Naive thymus-derived CD8-positive, alpha-beta T cell (primary cell): ENCODE results near the gene OS9. TPM values are rescaled to one million over a fixed set of nuclear protein-coding genes. Genes with fewer than 3 reads are reported as not detected.
"Not testable (repeated sequence)": the region's sequence is repeated elsewhere in the genome, so short reads cannot be mapped to it uniquely, and the experiment has no call there.

Source experiments
- ATAC-seq, 2 donors: fragments of 150-1000 bp; cut with Tn5 transposase in 1 of 2; sonication (Bioruptor Pico), chemical (Tn5 transposase) in 1 of 2; 1 replicate in 1 of 2; 2 replicates in 1 of 2; pipeline ENCODE4 v1.10.0; 2021; ENCODE audit warnings: mild to moderate bottlenecking in 2 of 2, moderate library complexity in 2 of 2
- POLR2A ChIA-PET: fragments of 350-600 bp; sonication (Branson Sonifier 250); formaldehyde crosslinking; loops from one replicate; lab custom pipeline; 2021; ENCODE audit warnings: antibody characterized with exemption; lab: Charles Lee
- DNase-seq, 10 donors: peaks; one replicate each; pipeline versions ENCODE4 v3.0.0 to v3.0.0-alpha.2; 2020 to 2022
- H3K27ac Mint-ChIP-seq, 10 donors: one replicate each; pipeline ENCODE4 v1.8.0; 2020 to 2022; ENCODE audit warnings: mild to moderate bottlenecking in 10 of 10, mixed read lengths in 10 of 10, moderate library complexity in 4 of 10, inconsistent platforms in 1 of 10
- H3K27me3 Mint-ChIP-seq, 5 donors: one replicate each; pipeline ENCODE4 v1.8.0; 2021 to 2022; ENCODE audit warnings: mixed read lengths in 5 of 5
- H3K36me3 Mint-ChIP-seq, 3 donors: one replicate each; pipeline ENCODE4 v1.8.0; 2020 to 2022; ENCODE audit warnings: mixed read lengths in 3 of 3, mild to moderate bottlenecking in 2 of 3, inconsistent platforms in 1 of 3
- H3K4me1 Mint-ChIP-seq, 4 donors: one replicate each; pipeline ENCODE4 v1.8.0; 2021 to 2022; ENCODE audit warnings: mixed read lengths in 4 of 4
- H3K4me3 Mint-ChIP-seq, 10 donors: one replicate each; pipeline ENCODE4 v1.8.0; 2020 to 2022; ENCODE audit warnings: mild to moderate bottlenecking in 10 of 10, mixed read lengths in 10 of 10, moderate library complexity in 6 of 10, inconsistent platforms in 1 of 10
- H3K9me3 Mint-ChIP-seq, 9 donors: one replicate each; pipeline ENCODE4 v1.8.0; 2020 to 2022; ENCODE audit warnings: mixed read lengths in 9 of 9, mild to moderate bottlenecking in 3 of 9, inconsistent platforms in 1 of 9, moderate library complexity in 1 of 9
- polyA plus RNA-seq, 3 donors: library from polyadenylated mRNA; unstranded; fragments of 300-500 nt; fragmentation: Illumina TruSeq; gene quantifications; one replicate each; pipeline ENCODE4 v1.2.3, GENCODE V29; 2021
- total RNA-seq, 8 experiments: library from RNA in 2 of 8; stranded (reverse) in 2 of 8; gene quantifications; one replicate each; pipeline ENCODE4 v1.2.3 and lab custom pipeline; 2021 to 2026

OS9 gene
- total and polyA plus RNA-seq, 5 experiments from 2014 or later: 53.6 to 166 (median 56.3) TPM

- DNase-seq (no peak), ATAC-seq (no peak)
- H3K9me3 Mint-ChIP-seq: no peaks in the 10 kb centered on the region
- POLR2A ChIA-PET: interaction anchor here (0.9 to 1.7 kb wide), 3 partner anchors 10 to 25 kb away, joined by 3 to 5 read pairs (median 3); no protein-coding TSS in a partner anchor
- H3K4me1 Mint-ChIP-seq: peaks cover 19 to 40% (median 30%) of the 10 kb centered on the region in 4 donors
- H3K27me3 Mint-ChIP-seq: no peaks in the 10 kb centered on the region
- no peak overlapping the region for H3K4me3 Mint-ChIP-seq
- H3K27ac Mint-ChIP-seq: peak overlapping the region in 4 of 10 donors; percentile 20 to 90 (median 33)
- peaks cover 6 to 62% (median 14%) of the 10 kb centered on the region in 3 donors for H3K36me3 Mint-ChIP-seq
These were observed 26.1 kb downstream of the OS9 start for GRCh38 chr12:57719777-57720605.

- peaks cover 6 to 62% (median 14%) of the 10 kb centered on the region in 3 donors for H3K36me3 Mint-ChIP-seq
- no peaks in the 10 kb centered on the region for H3K9me3 Mint-ChIP-seq
- ATAC-seq (no peak), DNase-seq (no peak)
- H3K27me3 Mint-ChIP-seq: no peaks in the 10 kb centered on the region
- H3K4me1 Mint-ChIP-seq: peaks cover 16 to 46% (median 33%) of the 10 kb centered on the region in 4 donors
- H3K27ac Mint-ChIP-seq: peak overlapping the region in 5 of 10 donors; percentile 10 to 71 (median 28)
- H3K4me3 Mint-ChIP-seq: no peak overlapping the region
- POLR2A ChIA-PET: interaction anchor here (0.9 to 2.3 kb wide), 5 partner anchors 11 to 31 kb away, joined by 3 to 11 read pairs (median 4); partner anchors contain the start of gene CDK4
These were observed 27.0 kb downstream of the OS9 start for GRCh38 chr12:57720606-57721595.

GRCh38 chr12:57721846-57722608 is 28.1 kb downstream of the OS9 start:
- POLR2A ChIA-PET: interaction anchor here (0.6 to 2.3 kb wide), 9 partner anchors 8 to 1071 kb away, joined by 3 to 11 read pairs (median 4); partner anchors contain the start of genes AGAP2, CDK4 and TSPAN31
- Mint-ChIP-seq H3K4me1 (peaks cover 16 to 50% (median 34%) of the 10 kb centered on the region in 4 donors), H3K36me3 (peaks cover 6 to 59% (median 16%) of the 10 kb centered on the region in 3 donors), H3K4me3 (peak overlapping the region in 1 of 10 donors; percentile 37), H3K27ac (peak overlapping the region in 8 of 10 donors; percentile 48 to 87 (median 75))
- not testable (repeated sequence) for H3K27me3 Mint-ChIP-seq, ATAC-seq, H3K9me3 Mint-ChIP-seq, DNase-seq

- Mint-ChIP-seq H3K4me1 (peaks cover 16 to 50% (median 35%) of the 10 kb centered on the region in 4 donors), H3K36me3 (peaks cover 6 to 58% (median 18%) of the 10 kb centered on the region in 3 donors), H3K27ac (peak overlapping the region in 9 of 10 donors; percentile 19 to 87 (median 62)), H3K4me3 (no peak overlapping the region), H3K9me3 (no peaks in the 10 kb centered on the region), H3K27me3 (no peaks in the 10 kb centered on the region)
- POLR2A ChIA-PET: interaction anchor here (1.0 to 2.3 kb wide), 7 partner anchors 9 to 29 kb away, joined by 3 to 11 read pairs (median 3); partner anchors contain the start of genes AGAP2, CDK4 and TSPAN31
- ATAC-seq: peak in 1 of 2 donors; percentile 21
- no peak for DNase-seq
These were observed 29.0 kb downstream of the OS9 start for GRCh38 chr12:57722716-57723629.

- H3K36me3 Mint-ChIP-seq: peaks cover 6 to 58% (median 15%) of the 10 kb centered on the region in 3 donors
- peaks cover 16 to 50% (median 39%) of the 10 kb centered on the region in 4 donors for H3K4me1 Mint-ChIP-seq
- POLR2A ChIA-PET: interaction anchor here (1.0 to 2.3 kb wide), 7 partner anchors 13 to 28 kb away, joined by 3 to 16 read pairs (median 4); partner anchors contain the start of genes CDK4 and TSPAN31
- ATAC-seq (no peak), DNase-seq (no peak)
- peak overlapping the region; percentile 38 to 91 (median 67) for H3K27ac Mint-ChIP-seq
- H3K4me3 Mint-ChIP-seq: no peak overlapping the region
- H3K27me3 Mint-ChIP-seq: no peaks in the 10 kb centered on the region
- H3K9me3 Mint-ChIP-seq: no peaks in the 10 kb centered on the region
These were observed 29.7 kb downstream of the OS9 start for GRCh38 chr12:57723630-57723962.

- peak overlapping the region; percentile 11 to 91 (median 72) for H3K27ac Mint-ChIP-seq
- POLR2A ChIA-PET: interaction anchor here (0.7 to 1.7 kb wide), 8 partner anchors 12 to 114 kb away, joined by 3 to 16 read pairs (median 4); partner anchors contain the start of genes AGAP2, CDK4 and TSPAN31
- ATAC-seq (peak; percentile 13 to 27), DNase-seq (no peak)
- peaks cover 4 to 57% (median 11%) of the 10 kb centered on the region in 3 donors for H3K36me3 Mint-ChIP-seq
- peaks cover 16 to 49% (median 37%) of the 10 kb centered on the region in 4 donors for H3K4me1 Mint-ChIP-seq
- no peak overlapping the region for H3K4me3 Mint-ChIP-seq
- no peaks in the 10 kb centered on the region for H3K27me3 Mint-ChIP-seq
- no peaks in the 10 kb centered on the region for H3K9me3 Mint-ChIP-seq
These were observed 30.3 kb downstream of the OS9 start for GRCh38 chr12:57724003-57724935.

- Mint-ChIP-seq H3K4me1 (peaks cover 16 to 44% (median 33%) of the 10 kb centered on the region in 4 donors), H3K27ac (peak overlapping the region in 9 of 10 donors; percentile 11 to 91 (median 67)), H3K27me3 (no peaks in the 10 kb centered on the region), H3K9me3 (no peaks in the 10 kb centered on the region), H3K4me3 (peak overlapping the region in 1 of 10 donors; percentile 20), H3K36me3 (peaks cover 0 to 56% (median 6%) of the 10 kb centered on the region in 3 donors)
- no peak for ATAC-seq
- POLR2A ChIA-PET: interaction anchor here (1.0 to 1.7 kb wide), 6 partner anchors 11 to 20 kb away, joined by 3 to 16 read pairs (median 4); partner anchors contain the start of genes AGAP2 and TSPAN31
- no peak for DNase-seq
These were observed 31.2 kb downstream of the OS9 start for GRCh38 chr12:57724936-57725740.

- DNase-seq: no peak
- ATAC-seq: no peak
- no peak overlapping the region for H3K4me3 Mint-ChIP-seq
- peaks cover 16 to 44% (median 33%) of the 10 kb centered on the region in 4 donors for H3K4me1 Mint-ChIP-seq
- POLR2A ChIA-PET: interaction anchor here (1.0 to 1.3 kb wide), 2 partner anchors 19 to 32 kb away, joined by 3 to 4 read pairs; partner anchors contain the start of genes OS9 and TSPAN31
- H3K9me3 Mint-ChIP-seq: no peaks in the 10 kb centered on the region
- peaks cover 0 to 57% (median 7%) of the 10 kb centered on the region in 3 donors for H3K36me3 Mint-ChIP-seq
- no peaks in the 10 kb centered on the region for H3K27me3 Mint-ChIP-seq
- peak overlapping the region in 2 of 10 donors; percentile 66 to 74 for H3K27ac Mint-ChIP-seq
These were observed 31.9 kb downstream of the OS9 start for GRCh38 chr12:57725851-57726150.
